GM18951 (cell line): ENCODE measurements around the gene PAPSS2.
"Not testable (repeated sequence)": the region's sequence is repeated elsewhere in the genome, so short reads cannot be mapped to it uniquely, and the experiment has no call there.

Source experiments
- POLR2A ChIP-seq: IDR thresholded peaks from 4 replicates; pipeline ENCODE4 v1.6.1; 2011; ENCODE audit warnings: mild to moderate bottlenecking; ENCODE audit not compliant: insufficient read length, insufficient read depth; ENCODE audit errors: extremely low read depth
- in situ Hi-C: fragments of 300-500 bp; cut with MboI; formaldehyde crosslinking; loops from one replicate; pipeline ENCODE4 v1.12.0; 2022; ENCODE audit warnings: low sequenced_read_pairs, mixed read lengths, inconsistent platforms; ENCODE audit not compliant: unreplicated experiment

PAPSS2 gene

GRCh38 chr10:87722716-87723115 lies 63.0 kb downstream of the PAPSS2 start:
- in situ Hi-C loops = no loop called here
- no peak for TF ChIP-seq POLR2A

DNA sequence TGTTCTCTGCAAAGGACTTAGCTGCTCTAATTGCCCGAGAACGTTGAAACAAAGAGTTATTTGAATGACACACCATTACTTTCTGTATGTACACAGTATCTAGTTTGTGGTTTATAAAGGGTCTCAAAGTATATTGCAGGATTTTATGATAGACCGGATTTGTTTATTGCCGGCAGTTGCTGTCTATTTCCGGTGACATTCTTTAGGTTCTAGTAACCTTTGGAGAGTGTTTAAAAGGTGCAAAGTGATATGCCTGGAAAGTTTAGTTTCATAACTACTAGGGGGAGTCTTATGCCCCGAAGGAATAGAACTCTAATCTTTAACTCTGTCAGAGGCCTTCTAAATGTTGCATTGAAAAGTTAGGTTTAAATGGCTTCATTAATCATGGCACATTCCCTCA lies 63.8 kb downstream of the PAPSS2 start:
- in situ Hi-C loops = no loop called here
- TF ChIP-seq POLR2A = no peak

- in situ Hi-C loops = no loop called here
- TF ChIP-seq POLR2A = no peak
Measured at GRCh38 chr10:87724789-87725188, 65.1 kb downstream of the PAPSS2 start.

- TF ChIP-seq POLR2A = no peak
- in situ Hi-C loops = no loop called here
Measured at GRCh38 chr10:87729940-87730339, 70.3 kb downstream of the PAPSS2 start.

- in situ Hi-C loops = no loop called here
- TF ChIP-seq POLR2A = no peak
Measured at GRCh38 chr10:87733081-87733480, 73.4 kb downstream of the PAPSS2 start.

GRCh38 chr10:87734987-87735827 lies 75.5 kb downstream of the PAPSS2 start:
- in situ Hi-C loops = no loop called here

GRCh38 chr10:87738253-87738652 lies 78.6 kb downstream of the PAPSS2 start:
- in situ Hi-C loops = not testable (repeated sequence)

More at GRCh38 chr10:87734987-87735827, 75.5 kb downstream of the PAPSS2 start:
- no peak for TF ChIP-seq POLR2A

GRCh38 chr10:87739703-87740102 lies 80.0 kb downstream of the PAPSS2 start:
- TF ChIP-seq POLR2A = no peak
- in situ Hi-C loops = no loop called here

DNA sequence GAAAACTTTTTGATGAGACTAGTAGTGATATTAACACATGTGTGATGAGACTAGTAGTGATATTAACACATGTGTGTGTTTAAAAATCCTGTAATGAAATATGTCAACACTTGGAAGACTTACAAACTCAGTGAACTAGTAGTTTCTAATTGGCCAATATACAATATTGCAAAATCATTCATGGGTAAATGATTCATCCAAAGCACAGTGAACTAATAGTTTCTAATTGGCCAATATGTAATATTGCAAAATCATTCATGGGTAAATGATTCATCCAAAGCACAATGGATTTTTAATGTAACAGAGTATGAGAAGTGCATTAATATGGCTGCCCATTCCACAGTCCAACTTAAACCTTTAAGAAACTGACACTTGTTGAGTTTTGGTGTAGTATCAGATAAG lies 80.6 kb downstream of the PAPSS2 start:
- TF ChIP-seq POLR2A = no peak
- in situ Hi-C loops = no loop called here

- in situ Hi-C loops = not testable (repeated sequence)
Measured at GRCh38 chr10:87742992-87743610, 83.4 kb downstream of the PAPSS2 start.

DNA sequence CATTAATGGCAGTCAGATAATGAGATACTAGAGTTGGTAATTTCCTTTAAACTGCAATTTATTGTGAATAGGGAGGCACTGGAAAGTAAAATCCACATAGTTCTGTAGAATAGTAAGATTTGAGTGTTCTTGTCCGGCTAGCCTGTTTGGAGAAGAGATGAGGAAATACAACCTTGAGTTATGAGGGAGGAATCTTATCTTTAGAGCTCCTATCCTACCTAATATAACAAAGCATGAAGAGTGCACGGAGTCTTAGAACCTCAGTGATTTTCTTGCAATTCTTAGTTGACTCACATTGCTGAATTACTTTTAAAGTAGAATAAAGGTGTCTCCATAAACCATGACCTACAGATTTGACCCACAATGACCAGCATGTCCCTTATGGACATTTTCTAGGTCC lies 84.9 kb downstream of the PAPSS2 start:
- in situ Hi-C loops = no loop called here
- TF ChIP-seq POLR2A = no peak

- TF ChIP-seq POLR2A = no peak
- in situ Hi-C loops = no loop called here
Measured at GRCh38 chr10:87746911-87747310, 87.2 kb downstream of the PAPSS2 start.

DNA sequence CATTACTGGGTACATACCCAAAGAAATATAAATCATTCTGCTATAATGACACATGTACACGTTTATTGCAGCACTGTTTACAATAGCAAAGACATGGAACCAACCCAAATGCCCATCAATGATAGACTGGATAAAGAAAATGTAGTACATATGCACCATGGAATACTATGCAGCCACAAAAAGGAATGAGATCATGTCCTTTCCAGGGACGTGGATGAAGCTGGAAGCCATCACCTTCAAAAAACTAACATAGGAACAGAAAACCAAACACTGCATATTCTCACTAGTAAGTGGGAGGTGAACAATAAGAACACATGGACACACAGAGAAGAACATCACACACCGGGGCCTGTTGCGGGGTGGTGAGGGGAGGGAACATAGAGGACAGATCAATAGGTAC lies 88.6 kb downstream of the PAPSS2 start:
- in situ Hi-C loops = not testable (repeated sequence)

DNA sequence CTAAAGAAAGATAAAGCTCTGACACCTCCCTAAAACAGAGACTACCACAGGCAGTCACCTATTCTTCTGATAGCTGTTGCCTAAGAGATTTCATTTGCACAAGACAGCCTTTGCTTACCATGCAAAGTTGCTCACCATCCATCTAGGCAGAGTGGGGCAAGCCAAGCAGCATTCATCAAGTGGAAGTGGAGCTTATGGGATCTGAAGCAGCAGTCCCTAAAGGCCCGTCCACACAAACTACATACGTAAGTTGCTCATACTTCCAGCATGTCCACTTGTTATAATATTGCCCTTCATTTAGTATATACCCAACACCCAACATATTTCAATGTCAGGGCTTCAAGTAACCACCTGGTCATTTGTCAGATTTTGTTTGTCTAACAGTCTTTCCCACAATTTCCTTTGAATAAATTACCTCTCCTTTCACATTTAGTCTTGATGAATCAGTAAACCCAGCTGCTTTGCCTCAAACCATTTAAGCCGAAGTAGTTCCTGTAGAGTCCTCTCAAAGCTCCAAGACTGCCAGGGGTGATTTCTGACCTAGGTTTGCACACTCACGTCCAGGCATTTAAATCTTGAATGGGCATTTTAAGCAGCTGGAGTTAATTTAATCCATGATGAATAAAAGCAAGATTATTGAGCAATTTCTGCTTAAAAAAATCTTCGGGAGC lies 90.5 kb downstream of the PAPSS2 start:
- TF ChIP-seq POLR2A = no peak
- in situ Hi-C loops = no loop called here
